ENCODE results near the gene NDFIP2. TPM values are rescaled to one million over a fixed set of nuclear protein-coding genes. Genes with fewer than 3 reads are reported as not detected.

Gene NDFIP2
- total RNA-seq, 4 donors from 2014 or later, result 21.8 to 47.8 (median 31.9) TPM

DNA sequence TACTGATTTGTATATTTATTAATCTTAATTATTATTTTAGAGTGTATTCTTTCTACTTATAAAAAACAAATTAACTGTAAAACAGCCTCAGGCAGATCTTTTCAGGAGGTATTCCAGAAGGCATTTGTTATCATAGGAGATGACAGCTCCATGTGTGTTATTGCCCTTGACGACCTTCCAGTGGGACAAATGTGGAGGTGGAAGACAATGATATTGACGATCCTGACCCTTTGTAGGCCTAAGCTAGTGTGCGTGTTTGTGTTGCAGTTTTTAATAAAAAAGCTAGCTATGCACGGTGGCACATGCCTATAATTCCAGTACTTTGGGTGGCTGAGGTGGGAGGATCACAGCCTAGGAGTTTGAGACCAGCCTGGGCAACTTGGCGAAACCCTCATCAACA, 46.7 kb downstream of the NDFIP2 start:
- no peak overlapping the region for H3K27ac ChIP-seq
- TF ChIP-seq, protein P1, sequence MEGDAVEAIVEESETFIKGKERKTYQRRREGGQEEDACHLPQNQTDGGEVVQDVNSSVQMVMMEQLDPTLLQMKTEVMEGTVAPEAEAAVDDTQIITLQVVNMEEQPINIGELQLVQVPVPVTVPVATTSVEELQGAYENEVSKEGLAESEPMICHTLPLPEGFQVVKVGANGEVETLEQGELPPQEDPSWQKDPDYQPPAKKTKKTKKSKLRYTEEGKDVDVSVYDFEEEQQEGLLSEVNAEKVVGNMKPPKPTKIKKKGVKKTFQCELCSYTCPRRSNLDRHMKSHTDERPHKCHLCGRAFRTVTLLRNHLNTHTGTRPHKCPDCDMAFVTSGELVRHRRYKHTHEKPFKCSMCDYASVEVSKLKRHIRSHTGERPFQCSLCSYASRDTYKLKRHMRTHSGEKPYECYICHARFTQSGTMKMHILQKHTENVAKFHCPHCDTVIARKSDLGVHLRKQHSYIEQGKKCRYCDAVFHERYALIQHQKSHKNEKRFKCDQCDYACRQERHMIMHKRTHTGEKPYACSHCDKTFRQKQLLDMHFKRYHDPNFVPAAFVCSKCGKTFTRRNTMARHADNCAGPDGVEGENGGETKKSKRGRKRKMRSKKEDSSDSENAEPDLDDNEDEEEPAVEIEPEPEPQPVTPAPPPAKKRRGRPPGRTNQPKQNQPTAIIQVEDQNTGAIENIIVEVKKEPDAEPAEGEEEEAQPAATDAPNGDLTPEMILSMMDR (IDR thresholded peaks at IDR 0.05 in 4 of 5, conservative IDR thresholded peaks at IDR 0.05 in 1 of 5), result no peak
- no peak for TF ChIP-seq POLR2A (IDR thresholded peaks at IDR 0.05)
- intact Hi-C loops (cut with DNase I; ENCODE audit: low total_unique reads), result no loop called here

DNA sequence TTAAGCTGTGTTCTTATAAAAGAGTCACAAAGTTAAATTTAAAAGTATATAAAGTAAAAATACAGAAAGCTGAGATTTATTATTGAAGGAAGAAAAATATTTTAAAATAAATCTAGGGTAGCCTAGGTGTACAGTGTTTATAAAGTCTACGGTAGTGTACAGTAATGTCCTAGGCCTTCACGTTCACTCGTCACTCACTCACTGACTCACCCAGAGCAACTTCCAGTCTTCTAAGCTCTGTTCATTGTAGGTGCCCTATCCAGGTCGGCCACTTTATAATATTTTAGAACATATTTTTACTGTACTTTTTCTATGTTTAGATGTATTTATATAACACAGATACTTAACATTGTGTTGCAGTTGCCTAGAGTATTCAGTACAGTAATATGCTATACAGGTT, 47.4 kb downstream of the NDFIP2 start:
- Histone ChIP-seq H3K4me3 (no peak overlapping the region), H3K27me3 (no peaks in the 10 kb centered on the region), H3K27ac (no peak overlapping the region), H3K4me1 (peaks cover 0 to 4% of the 10 kb centered on the region in 2 donors), H3K36me3 (peaks cover 0 to 11% of the 10 kb centered on the region in 2 donors), H3K9me3 (no peaks in the 10 kb centered on the region)
- in situ Hi-C loops (cut with MboI; ENCODE audit: low sequenced_read_pairs in 4 of 4), result loop anchor here in 1 of 4 donors (25.0 kb wide), 1 partner anchor 1391 kb away; no protein-coding TSS in a partner anchor
- DNase-seq, result no peak
- intact Hi-C loops (cut with DNase I; ENCODE audit: low total_unique reads), result no loop called here
- ATAC-seq, result no peak
- TF ChIP-seq, protein P1 (IDR thresholded peaks at IDR 0.05 in 4 of 5, conservative IDR thresholded peaks at IDR 0.05 in 1 of 5), result no peak
- TF ChIP-seq POLR2A (IDR thresholded peaks at IDR 0.05), result no peak

More for the DNA sequence above, 46.7 kb downstream of the NDFIP2 start:
- Histone ChIP-seq H3K36me3 (peaks cover 0 to 11% of the 10 kb centered on the region in 2 donors), H3K27me3 (no peaks in the 10 kb centered on the region), H3K9me3 (no peaks in the 10 kb centered on the region), H3K4me1 (peaks cover 5 to 9% of the 10 kb centered on the region in 2 donors), H3K4me3 (no peak overlapping the region)
- no peak for DNase-seq
- no peak for ATAC-seq
- in situ Hi-C loops (cut with MboI; ENCODE audit: low sequenced_read_pairs in 4 of 4), result loop anchor here in 1 of 4 donors (25.0 kb wide), 1 partner anchor 1390 kb away; no protein-coding TSS in a partner anchor

DNA sequence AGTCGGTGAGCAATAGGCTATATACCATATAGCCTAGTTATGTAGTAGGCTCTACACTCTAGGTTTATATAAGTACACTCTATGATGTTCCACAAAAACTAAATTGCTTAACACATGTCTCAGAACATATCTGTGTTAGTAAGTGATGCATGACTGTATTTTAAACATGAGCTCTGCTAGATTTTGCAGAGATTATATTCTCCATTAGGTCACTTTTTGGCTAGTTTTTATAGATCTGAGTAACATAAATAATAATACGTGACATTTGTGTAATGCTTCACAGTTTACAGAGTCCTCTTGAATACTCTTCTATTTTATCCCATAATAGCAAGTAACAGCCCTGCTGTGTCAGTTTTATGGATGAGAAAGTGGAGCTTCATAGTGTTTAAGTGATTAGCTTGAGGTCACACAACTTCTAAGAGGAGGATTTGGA, 47.8 kb downstream of the NDFIP2 start:
- ATAC-seq (no peak), DNase-seq (no peak)
- peaks cover 0 to 4% of the 10 kb centered on the region in 2 donors for H3K4me1 ChIP-seq
- intact Hi-C loops (cut with DNase I; ENCODE audit: low total_unique reads), result no loop called here
- H3K9me3 ChIP-seq, result no peaks in the 10 kb centered on the region
- no peak overlapping the region for H3K4me3 ChIP-seq
- in situ Hi-C loops (cut with MboI; ENCODE audit: low sequenced_read_pairs in 4 of 4), result loop anchor here in 1 of 4 donors (25.0 kb wide), 1 partner anchor 1391 kb away; no protein-coding TSS in a partner anchor
- no peaks in the 10 kb centered on the region for H3K27me3 ChIP-seq
- TF ChIP-seq, protein P1 (IDR thresholded peaks at IDR 0.05 in 4 of 5, conservative IDR thresholded peaks at IDR 0.05 in 1 of 5), result no peak
- no peak for TF ChIP-seq POLR2A (IDR thresholded peaks at IDR 0.05)
- H3K27ac ChIP-seq, result no peak overlapping the region
- peaks cover 0 to 10% of the 10 kb centered on the region in 2 donors for H3K36me3 ChIP-seq

DNA sequence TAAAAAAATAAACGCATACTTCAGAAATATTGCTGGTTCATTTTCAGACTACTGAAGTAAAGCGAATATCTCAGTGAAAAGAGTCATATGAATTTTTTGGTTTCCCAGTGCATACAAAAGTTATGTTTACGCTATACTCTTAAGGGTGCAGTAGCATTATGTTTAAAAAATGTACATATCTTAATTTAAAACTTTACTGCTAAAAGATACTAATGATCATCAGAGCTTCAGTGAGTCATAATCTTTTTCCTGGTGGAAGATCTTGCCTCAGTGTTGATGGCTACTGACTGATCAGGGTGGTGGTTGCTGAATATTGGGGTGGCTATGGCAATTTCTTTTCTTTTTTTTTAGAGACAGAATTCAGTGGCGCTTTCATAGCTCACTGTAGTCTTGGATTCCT, 48.9 kb downstream of the NDFIP2 start:
- Histone ChIP-seq H3K36me3 (no peaks in the 10 kb centered on the region), H3K9me3 (no peaks in the 10 kb centered on the region), H3K4me1 (peaks cover 0 to 4% of the 10 kb centered on the region in 2 donors), H3K27me3 (no peaks in the 10 kb centered on the region), H3K27ac (no peak overlapping the region), H3K4me3 (no peak overlapping the region)
- TF ChIP-seq, protein P1 (IDR thresholded peaks at IDR 0.05 in 4 of 5, conservative IDR thresholded peaks at IDR 0.05 in 1 of 5), result no peak
- TF ChIP-seq POLR2A (IDR thresholded peaks at IDR 0.05), result no peak
- ATAC-seq (no peak), DNase-seq (no peak)
- intact Hi-C loops (cut with DNase I; ENCODE audit: low total_unique reads), result no loop called here
- in situ Hi-C loops (cut with MboI; ENCODE audit: low sequenced_read_pairs in 4 of 4), result loop anchor here in 1 of 4 donors (25.0 kb wide), 1 partner anchor 1393 kb away; no protein-coding TSS in a partner anchor
